ENCODE measurements around the gene LDLRAD4. TPM values are rescaled to one million over a fixed set of nuclear protein-coding genes. Genes with fewer than 3 reads are reported as not detected.

The LDLRAD4 gene
- total RNA-seq, 1 donor from 2014 or later: 1.4 TPM

GRCh38 chr18:13229001-13229671, 10.6 kb downstream of the LDLRAD4 start:
- no peak overlapping the region for H3K4me3 Mint-ChIP-seq
- TF ChIP-seq CTCF (conservative IDR thresholded peaks at IDR 0.05): no peak
- H3K27me3 Mint-ChIP-seq (ENCODE audit: low read depth): peaks cover 1% of the 10 kb centered on the region
- no peak overlapping the region for H3K27ac Mint-ChIP-seq (ENCODE audit: unreplicated experiment)
- no peaks in the 10 kb centered on the region for H3K9me3 Mint-ChIP-seq
- H3K36me3 Mint-ChIP-seq (ENCODE audit: low read depth): no peaks in the 10 kb centered on the region
- DNase-seq (ENCODE audit: low read depth, low spot score): no peak
- no peaks in the 10 kb centered on the region for H3K4me1 Mint-ChIP-seq

- Mint-ChIP-seq H3K9me3 (no peaks in the 10 kb centered on the region), H3K4me1 (peaks cover 7% of the 10 kb centered on the region), H3K36me3 (ENCODE audit: low read depth) (no peaks in the 10 kb centered on the region), H3K27ac (ENCODE audit: unreplicated experiment) (no peak overlapping the region), H3K4me3 (no peak overlapping the region), H3K27me3 (ENCODE audit: low read depth) (no peaks in the 10 kb centered on the region)
- no peak for DNase-seq (ENCODE audit: low read depth, low spot score)
- no peak for TF ChIP-seq CTCF (conservative IDR thresholded peaks at IDR 0.05)
These were observed 12.6 kb downstream of the LDLRAD4 start for GRCh38 chr18:13231151-13231550.

- no peak for TF ChIP-seq CTCF (conservative IDR thresholded peaks at IDR 0.05)
- Mint-ChIP-seq H3K36me3 (ENCODE audit: low read depth) (no peaks in the 10 kb centered on the region), H3K9me3 (no peaks in the 10 kb centered on the region), H3K27ac (ENCODE audit: unreplicated experiment) (peak overlapping the region; percentile 43), H3K4me3 (no peak overlapping the region), H3K27me3 (ENCODE audit: low read depth) (no peaks in the 10 kb centered on the region), H3K4me1 (peaks cover 7% of the 10 kb centered on the region)
- no peak for DNase-seq (ENCODE audit: low read depth, low spot score)
These were observed 13.7 kb downstream of the LDLRAD4 start for GRCh38 chr18:13232086-13232917.

GRCh38 chr18:13232971-13233786, 14.6 kb downstream of the LDLRAD4 start:
- no peak for TF ChIP-seq CTCF (conservative IDR thresholded peaks at IDR 0.05)
- H3K36me3 Mint-ChIP-seq (ENCODE audit: low read depth): no peaks in the 10 kb centered on the region
- no peaks in the 10 kb centered on the region for H3K27me3 Mint-ChIP-seq (ENCODE audit: low read depth)
- no peak overlapping the region for H3K27ac Mint-ChIP-seq (ENCODE audit: unreplicated experiment)
- H3K4me3 Mint-ChIP-seq: no peak overlapping the region
- peaks cover 7% of the 10 kb centered on the region for H3K4me1 Mint-ChIP-seq
- DNase-seq (ENCODE audit: low read depth, low spot score): no peak
- no peaks in the 10 kb centered on the region for H3K9me3 Mint-ChIP-seq

All from neural crest cell (in vitro differentiated cells).